Ovary (tissue), 9 donors: ENCODE data around the gene PYGB. TPM values are rescaled to one million over a fixed set of nuclear protein-coding genes. Genes with fewer than 3 reads are reported as not detected.

ENCODE experiments used
- DNase-seq, 5 donors: peaks; one replicate each; pipeline ENCODE4 v3.0.0-alpha.2; 2019 to 2020
- H3K27ac ChIP-seq, 2 donors: fragments of 200-600 bp; one replicate each; pipeline versions ENCODE4 v1.5.1 to v1.8.0; 2019 to 2022
- H3K27me3 ChIP-seq: fragments of 200-600 bp; one replicate; pipeline ENCODE4 v1.8.0; 2022
- H3K36me3 ChIP-seq: fragments of 200-600 bp; sonication (generic); one replicate; pipeline ENCODE4 v1.5.1; 2019
- H3K4me1 ChIP-seq: one replicate; pipeline ENCODE4 v1.8.1; 2013; ENCODE audit warnings: mild to moderate bottlenecking, moderate library complexity; ENCODE audit not compliant: insufficient read depth
- H3K4me3 ChIP-seq: fragments of 200-600 bp; sonication (generic); one replicate; pipeline ENCODE4 v1.5.1; 2017
- H3K9me3 ChIP-seq, 2 donors: fragments of 200-600 bp in 1 of 2; sonication (generic) in 1 of 2; one replicate each; pipeline versions ENCODE4 v1.5.1 to v1.8.1; 2013 to 2019; ENCODE audit warnings: mild to moderate bottlenecking in 1 of 2, moderate library complexity in 1 of 2
- CTCF ChIP-seq, 3 donors: fragments of 450-650 bp in 2 of 3; fragments of 200-600 bp in 1 of 3; IDR thresholded peaks; one replicate each; pipeline versions ENCODE4 v1.5.1 to v1.8.0; 2016 to 2022; ENCODE audit warnings: antibody characterized with exemption in 3 of 3, mild to moderate bottlenecking in 1 of 3
- EP300 ChIP-seq: sonication (generic); formaldehyde crosslinking; IDR thresholded peaks from one replicate; pipeline ENCODE4 v1.6.1; 2017; ENCODE audit warnings: antibody characterized with exemption
- POLR2A ChIP-seq: fragments of 450-650 bp; IDR thresholded peaks from one replicate; pipeline ENCODE4 v1.6.1; 2017; ENCODE audit warnings: antibody characterized with exemption, mild to moderate bottlenecking, moderate library complexity
- WGBS, 3 donors: extraction: QIAGEN DNeasy Blood & Tissue Kit in 1 of 3; methylation state at CpG; one replicate each; pipeline versions ENCODE4 v1.1.5 to v1.1.7; 2013 to 2017; 5-methylcytosine and 5-hydroxymethylcytosine counted together
- intact Hi-C, 4 donors: fragments of 100-400 bp; cut with DNase I; formaldehyde crosslinking; loops; one replicate each; pipeline versions ENCODE4 v1.11.0 to v1.15.1; 2022 to 2023
- polyA plus RNA-seq, 2 donors: library from polyadenylated mRNA; stranded (reverse); fragments of 200-250 nt in 1 of 2; fragments of 350-450 nt in 1 of 2; fragmentation: Illumina TruSeq in 1 of 2; extraction: RNeasy Lipid Tissue Mini Kit (QIAGEN cat#74804) in 1 of 2; gene quantifications; one replicate each; pipeline ENCODE4 v1.2.3, GENCODE V29; 2013 to 2014
- total RNA-seq, 7 donors: library from RNA; depleted of rRNA in 2 of 7; stranded (reverse); fragments of >200 nt in 2 of 7; fragmentation: NEBNext Ultra II Directional in 3 of 7; extraction: Animal tissue kit (Norgen Biotek cat#: 25700) in 3 of 7; gene quantifications; one replicate each; pipeline versions ENCODE4 v1.1.0 to v1.2.4, GENCODE V29; 2016 to 2023
- donor health status: DM: no; HTN: no; CAD: no; lungs with moderate emphysema.
- donor health status: DM: no; HTN: no; CAD: no.
- donor health status: Bipolar disorder and iron deficiency.
- donor health status: DM: yes; HTN: yes; CAD: no.
- donor health status: DM: no; HTN: no; CAD: no.
- donor health status: DM: yes; HTN: yes; CAD: no.

The PYGB gene
- total and polyA plus RNA-seq, 9 donors, result 23.1 to 54.2 (median 38.3) TPM

- H3K36me3 ChIP-seq, result no peaks in the 10 kb centered on the region
- no peaks in the 10 kb centered on the region for H3K9me3 ChIP-seq
- no peak overlapping the region for H3K27ac ChIP-seq
- WGBS, 3 donors, result 38 to 49% (median 49%) methylated on average over 9 of the region's 9 CpGs
- DNase-seq, result no peak
- TF ChIP-seq POLR2A (no peak), CTCF (IDR thresholded peaks at IDR 0.05) (no peak), EP300 (no peak)
- peaks cover 5% of the 10 kb centered on the region for H3K4me1 ChIP-seq
- peak overlapping the region; percentile 51 for H3K4me3 ChIP-seq
- intact Hi-C loops, result loop anchor here in 3 of 4 donors (5.0 to 10.0 kb wide), 3 partner anchors 52 to 55 kb away; partner anchors contain the start of gene ENTPD6 (in 2 of the 3)
- H3K27me3 ChIP-seq, result no peaks in the 10 kb centered on the region
These were observed 1.5 kb downstream of the PYGB start for GRCh38 chr20:25249198-25249931.

GRCh38 chr20:25250508-25250907, 2.6 kb downstream of the PYGB start:
- intact Hi-C loops, result no loop called here
- Histone ChIP-seq H3K4me3 (no peak overlapping the region), H3K9me3 (no peaks in the 10 kb centered on the region), H3K4me1 (peaks cover 5% of the 10 kb centered on the region), H3K36me3 (no peaks in the 10 kb centered on the region), H3K27ac (no peak overlapping the region), H3K27me3 (no peaks in the 10 kb centered on the region)
- 60 to 71% (median 67%) methylated on average over 3 of the region's 3 CpGs for WGBS, 3 donors
- TF ChIP-seq CTCF (IDR thresholded peaks at IDR 0.05) (no peak), POLR2A (no peak), EP300 (no peak)
- no peak for DNase-seq

- no peaks in the 10 kb centered on the region for H3K27me3 ChIP-seq
These were observed 3.1 kb downstream of the PYGB start for GRCh38 chr20:25251019-25251418.

GRCh38 chr20:25251558-25251957, 3.7 kb downstream of the PYGB start:
- Histone ChIP-seq H3K4me3 (no peak overlapping the region), H3K27ac (no peak overlapping the region), H3K4me1 (peaks cover 5% of the 10 kb centered on the region), H3K27me3 (no peaks in the 10 kb centered on the region), H3K36me3 (no peaks in the 10 kb centered on the region), H3K9me3 (no peaks in the 10 kb centered on the region)
- intact Hi-C loops, result no loop called here
- TF ChIP-seq EP300, result no peak
- TF ChIP-seq CTCF (IDR thresholded peaks at IDR 0.05), result no peak
- no peak for TF ChIP-seq POLR2A
- 67 to 73% (median 72%) methylated on average over 4 of the region's 4 CpGs for WGBS, 3 donors
- DNase-seq, result no peak

More at GRCh38 chr20:25251019-25251418, 3.1 kb downstream of the PYGB start:
- Histone ChIP-seq H3K4me1 (peaks cover 5% of the 10 kb centered on the region), H3K9me3 (no peaks in the 10 kb centered on the region), H3K27ac (no peak overlapping the region), H3K4me3 (no peak overlapping the region), H3K36me3 (no peaks in the 10 kb centered on the region)
- DNase-seq, result no peak
- no peak for TF ChIP-seq CTCF (IDR thresholded peaks at IDR 0.05)
- TF ChIP-seq POLR2A, result no peak
- no peak for TF ChIP-seq EP300
- intact Hi-C loops, result no loop called here
- WGBS, 3 donors, result 88 to 90% (median 89%) methylated on average over 9 of the region's 9 CpGs
